Mesendoderm (in vitro differentiated cells): ENCODE measurements around the gene PCYT1A.
"Not testable (repeated sequence)": the region's sequence is repeated elsewhere in the genome, so short reads cannot be mapped to it uniquely, and the experiment has no call there.

Experiments
- DNase-seq: peaks from one replicate; pipeline ENCODE4 v3.0.0; 2013
- H2AK5ac ChIP-seq: 2 replicates; pipeline ENCODE4 v1.6.1; 2013; ENCODE audit warnings: low read length, inconsistent platforms
- H2BK120ac ChIP-seq: 2 replicates; pipeline ENCODE4 v1.6.1; 2013; ENCODE audit warnings: low read depth, mild to moderate bottlenecking, low read length, moderate library complexity, mixed read lengths
- H2BK15ac ChIP-seq: replicated peaks from 2 replicates; pipeline ENCODE4 v1.6.1; 2013; ENCODE audit warnings: low read depth, mild to moderate bottlenecking, moderate library complexity
- H2BK5ac ChIP-seq: 2 replicates; pipeline ENCODE4 v1.6.1; 2013; ENCODE audit warnings: low read length, inconsistent platforms
- H3K18ac ChIP-seq: 2 replicates; pipeline ENCODE4 v1.6.1; 2013; ENCODE audit warnings: mild to moderate bottlenecking, low read length, mixed read lengths
- H3K23ac ChIP-seq: one replicate; pipeline ENCODE4 v1.6.1; 2013; ENCODE audit warnings: low read length
- H3K27ac ChIP-seq: 2 replicates; pipeline ENCODE4 v1.5.1; 2013; ENCODE audit warnings: low read depth, mild to moderate bottlenecking, inconsistent platforms, low read length, moderate library complexity
- H3K27me3 ChIP-seq: 2 replicates; pipeline ENCODE4 v1.6.1; 2013; ENCODE audit warnings: low read length, control low read depth, mild to moderate bottlenecking, inconsistent platforms; ENCODE audit not compliant: insufficient read depth, poor library complexity
- H3K36me3 ChIP-seq: 2 replicates; pipeline ENCODE4 v1.6.1; 2013; ENCODE audit warnings: low read length, inconsistent platforms; ENCODE audit not compliant: control insufficient read depth, insufficient read depth
- H3K4ac ChIP-seq: one replicate; pipeline ENCODE4 v1.6.1; 2013; ENCODE audit warnings: low read depth, mild to moderate bottlenecking, low read length, moderate library complexity
- H3K4me1 ChIP-seq: 2 replicates; pipeline ENCODE4 v1.6.1; 2013; ENCODE audit warnings: low read depth, low read length, inconsistent platforms; ENCODE audit not compliant: control insufficient read depth
- H3K4me2 ChIP-seq: 2 replicates; pipeline ENCODE4 v1.6.1; 2013; ENCODE audit warnings: low read length
- H3K4me3 ChIP-seq: 2 replicates; pipeline ENCODE4 v1.5.1; 2013; ENCODE audit warnings: mild to moderate bottlenecking, low read length
- H3K56ac ChIP-seq: one replicate; pipeline ENCODE4 v1.6.1; 2013; ENCODE audit warnings: low read length
- H3K79me1 ChIP-seq: 2 replicates; pipeline ENCODE4 v1.6.1; 2013; ENCODE audit warnings: low read length, inconsistent platforms
- H3K79me2 ChIP-seq: 2 replicates; pipeline ENCODE4 v1.6.1; 2013; ENCODE audit warnings: mild to moderate bottlenecking, low read length; ENCODE audit not compliant: control insufficient read depth, insufficient read depth
- H3K9ac ChIP-seq: 2 replicates; pipeline ENCODE4 v1.6.1; 2013; ENCODE audit warnings: low read length, inconsistent platforms
- H4K5ac ChIP-seq: one replicate; pipeline ENCODE4 v1.6.1; 2013; ENCODE audit warnings: low read length
- H4K8ac ChIP-seq: one replicate; pipeline ENCODE4 v1.6.1; 2013; ENCODE audit warnings: low read depth, mild to moderate bottlenecking, control low read depth, low read length, moderate library complexity
- WGBS: extraction: QIAGEN DNeasy Blood & Tissue Kit; methylation state at CpG from one replicate; pipeline ENCODE4 v1.1.7; 2013; ENCODE audit warnings: low lambda C conversion rate, missing lambda C conversion rate; ENCODE audit not compliant: insufficient coverage; ENCODE audit errors: extremely low coverage; 5-methylcytosine and 5-hydroxymethylcytosine counted together

Gene PCYT1A

DNA sequence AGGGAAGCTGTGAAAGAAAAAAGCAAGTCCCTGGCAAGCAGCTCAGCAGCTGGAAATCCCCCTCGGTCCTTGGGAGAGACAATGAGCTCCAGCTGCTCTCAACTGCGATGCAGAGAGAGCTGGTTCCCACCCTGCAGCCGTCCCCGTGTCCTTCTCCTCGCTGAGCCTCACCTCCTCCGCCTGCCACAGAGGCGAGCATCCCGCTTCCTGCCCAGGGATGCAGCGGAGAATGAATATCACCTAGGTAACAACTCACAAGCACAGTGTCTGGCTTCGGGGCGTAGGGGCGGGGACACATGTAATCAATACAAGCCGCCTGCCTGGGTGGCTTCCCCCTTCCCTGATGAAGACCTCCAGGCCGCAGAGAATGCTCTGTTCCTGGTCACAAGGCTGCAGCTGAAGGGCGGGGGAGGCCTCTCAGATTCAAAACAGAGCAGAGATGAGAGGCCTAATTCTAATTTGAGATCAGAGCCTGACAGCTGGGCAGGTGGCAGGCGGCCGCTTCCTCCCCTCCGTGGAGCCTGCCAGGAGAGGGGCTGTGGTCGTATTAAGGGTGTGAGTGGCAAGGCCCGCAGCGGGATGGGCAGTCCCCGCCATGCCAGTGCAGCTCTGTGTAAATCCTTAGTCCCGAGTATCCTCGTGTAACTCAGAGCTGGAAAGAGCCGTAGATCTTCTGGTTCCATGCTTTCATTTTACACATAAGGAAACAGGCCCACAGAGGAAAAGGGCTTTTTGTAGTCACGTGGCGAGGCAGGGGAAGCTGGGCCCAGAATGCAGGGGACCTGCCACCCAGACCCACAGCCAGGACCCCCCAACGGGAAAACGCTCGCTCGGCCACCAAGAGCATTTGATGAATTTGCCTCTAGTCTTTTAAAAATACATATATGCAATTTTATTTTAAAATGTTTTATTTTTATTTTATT lies 100.6 kb downstream of the PCYT1A start:
- no CpG with 5 or more reads among the region's 31 CpGs for WGBS
- Histone ChIP-seq H4K8ac (no peak overlapping the region), H2BK120ac (no peak overlapping the region), H3K4ac (no peak overlapping the region), H3K9ac (no peak overlapping the region), H3K4me3 (no peak overlapping the region), H3K79me2 (no peaks in the 10 kb centered on the region), H3K27me3 (no peaks in the 10 kb centered on the region), H3K4me1 (no peaks in the 10 kb centered on the region), H3K4me2 (no peak overlapping the region), H3K56ac (no peak overlapping the region), H2BK5ac (no peak overlapping the region), H3K36me3 (no peaks in the 10 kb centered on the region), H2BK15ac (no peak overlapping the region), H2AK5ac (no peak overlapping the region), H3K18ac (no peak overlapping the region), H4K5ac (no peak overlapping the region), H3K23ac (no peak overlapping the region), H3K79me1 (no peaks in the 10 kb centered on the region), H3K27ac (no peak overlapping the region)
- DNase-seq = peak; percentile 73

DNA sequence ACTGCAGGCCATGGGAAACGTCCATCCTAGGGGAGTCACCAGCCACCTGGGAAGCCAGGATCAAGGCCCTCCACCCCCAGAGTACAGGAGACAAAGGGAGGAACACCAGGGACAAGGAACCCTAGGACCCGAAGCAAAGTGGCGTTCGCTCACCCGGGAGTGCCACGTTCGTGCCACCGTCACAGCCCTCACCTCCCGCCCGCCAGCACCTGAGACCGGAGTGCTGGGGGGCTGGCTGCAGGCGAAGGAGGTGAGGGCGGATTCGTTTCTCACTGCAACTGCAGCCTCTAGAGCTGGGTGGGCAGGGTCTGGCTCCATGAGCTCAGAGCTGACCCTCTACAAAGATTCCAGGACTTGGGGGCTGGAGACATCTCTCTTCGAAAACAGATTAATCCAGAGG lies 102.6 kb downstream of the PCYT1A start:
- H2BK120ac ChIP-seq = no peak overlapping the region
- H4K5ac ChIP-seq = no peak overlapping the region
- no peak overlapping the region for H3K4me3 ChIP-seq
- H3K79me1 ChIP-seq = no peaks in the 10 kb centered on the region
- no peak overlapping the region for H4K8ac ChIP-seq
- H3K56ac ChIP-seq = no peak overlapping the region
- no peak overlapping the region for H3K4ac ChIP-seq
- H3K23ac ChIP-seq = no peak overlapping the region
- no peak overlapping the region for H2AK5ac ChIP-seq
- H3K27ac ChIP-seq = no peak overlapping the region
- no peak for DNase-seq
- H3K18ac ChIP-seq = no peak overlapping the region
- no peaks in the 10 kb centered on the region for H3K36me3 ChIP-seq
- H3K4me2 ChIP-seq = no peak overlapping the region
- no peaks in the 10 kb centered on the region for H3K79me2 ChIP-seq
- no peaks in the 10 kb centered on the region for H3K27me3 ChIP-seq
- H2BK5ac ChIP-seq = no peak overlapping the region
- no CpG with 5 or more reads among the region's 15 CpGs for WGBS
- no peaks in the 10 kb centered on the region for H3K4me1 ChIP-seq
- no peak overlapping the region for H2BK15ac ChIP-seq
- no peak overlapping the region for H3K9ac ChIP-seq

DNA sequence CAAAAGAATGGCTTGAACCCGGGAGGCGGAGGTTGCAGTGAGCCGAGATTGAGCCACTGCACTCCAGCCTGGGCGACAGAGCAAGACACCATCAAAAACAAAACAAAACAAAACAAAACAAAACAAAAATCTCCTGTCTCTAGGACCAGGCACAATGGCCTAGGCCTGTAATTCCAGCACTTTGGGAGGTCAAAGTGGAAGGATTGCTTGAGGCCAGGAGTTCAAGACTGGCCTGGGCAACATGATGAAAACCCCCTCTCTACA lies 103.4 kb downstream of the PCYT1A start:
- not testable (repeated sequence) for H3K27ac ChIP-seq, H3K4ac ChIP-seq, DNase-seq, H3K4me2 ChIP-seq, H3K56ac ChIP-seq, H4K5ac ChIP-seq, H3K4me3 ChIP-seq, H3K9ac ChIP-seq, H2BK15ac ChIP-seq, H3K18ac ChIP-seq, H3K79me2 ChIP-seq, H3K79me1 ChIP-seq, H2BK5ac ChIP-seq, H3K36me3 ChIP-seq, H2AK5ac ChIP-seq, H2BK120ac ChIP-seq, H3K4me1 ChIP-seq, H4K8ac ChIP-seq, H3K27me3 ChIP-seq, H3K23ac ChIP-seq
- no CpG with 5 or more reads among the region's 4 CpGs for WGBS

DNA sequence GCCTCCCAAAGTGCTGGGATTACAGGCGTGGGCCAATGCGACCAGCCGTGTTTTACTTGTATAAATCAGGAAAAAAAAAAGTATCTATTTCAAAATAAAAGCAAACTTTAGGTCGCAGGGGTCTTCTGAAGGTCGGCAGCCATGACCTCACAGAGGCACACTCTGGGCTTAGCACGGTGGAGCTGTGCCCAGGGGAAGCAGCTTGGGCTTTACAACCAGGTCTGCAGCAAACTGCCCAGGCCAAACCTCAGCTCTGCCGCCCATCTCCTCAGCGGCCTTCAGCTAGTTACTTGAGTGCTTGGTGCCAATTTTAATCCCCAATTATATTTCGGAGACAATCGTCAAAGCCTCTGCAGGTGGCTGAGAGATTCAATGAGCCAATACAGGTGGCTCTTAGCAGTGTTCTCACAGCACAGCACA lies 106.4 kb downstream of the PCYT1A start:
- Histone ChIP-seq H3K79me2 (no peaks in the 10 kb centered on the region), H3K56ac (no peak overlapping the region), H4K8ac (no peak overlapping the region), H3K79me1 (no peaks in the 10 kb centered on the region), H3K9ac (no peak overlapping the region), H2AK5ac (no peak overlapping the region), H2BK15ac (no peak overlapping the region), H3K23ac (no peak overlapping the region), H3K4me1 (no peaks in the 10 kb centered on the region), H2BK120ac (no peak overlapping the region), H3K27ac (no peak overlapping the region), H3K4ac (no peak overlapping the region), H3K36me3 (no peaks in the 10 kb centered on the region), H4K5ac (no peak overlapping the region), H3K4me2 (no peak overlapping the region), H3K18ac (no peak overlapping the region), H3K4me3 (no peak overlapping the region), H2BK5ac (no peak overlapping the region), H3K27me3 (no peaks in the 10 kb centered on the region)
- WGBS = no CpG with 5 or more reads among the region's 10 CpGs
- DNase-seq = no peak

DNA sequence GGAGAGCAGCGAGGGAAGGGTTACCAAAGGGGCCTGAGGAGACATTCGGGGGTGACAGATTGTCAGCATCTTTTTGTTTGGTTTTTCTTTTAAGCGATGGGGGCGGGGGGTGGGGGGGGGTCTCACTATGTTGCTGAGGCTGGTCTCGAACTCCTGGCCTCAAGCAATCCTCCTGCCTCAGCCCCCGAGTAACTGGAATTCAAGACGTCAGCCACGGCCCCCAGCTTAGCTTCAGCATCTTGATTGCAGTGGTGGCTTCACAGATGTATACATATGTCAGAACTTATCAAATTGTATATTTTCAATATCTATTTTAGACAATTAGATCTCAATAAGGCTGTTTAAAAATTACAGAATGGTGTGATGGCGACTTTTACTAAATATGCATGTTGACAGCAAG lies 107.2 kb downstream of the PCYT1A start:
- H2BK120ac ChIP-seq = no peak overlapping the region
- H3K4ac ChIP-seq = no peak overlapping the region
- H2BK5ac ChIP-seq = no peak overlapping the region
- H3K27ac ChIP-seq = no peak overlapping the region
- WGBS = no CpG with 5 or more reads among the region's 9 CpGs
- DNase-seq = no peak
- no peak overlapping the region for H4K5ac ChIP-seq
- H3K4me3 ChIP-seq = no peak overlapping the region
- H3K56ac ChIP-seq = no peak overlapping the region
- H3K36me3 ChIP-seq = no peaks in the 10 kb centered on the region
- H3K79me2 ChIP-seq = no peaks in the 10 kb centered on the region
- no peak overlapping the region for H3K9ac ChIP-seq
- H3K4me2 ChIP-seq = no peak overlapping the region
- H2BK15ac ChIP-seq = no peak overlapping the region
- no peaks in the 10 kb centered on the region for H3K79me1 ChIP-seq
- no peaks in the 10 kb centered on the region for H3K4me1 ChIP-seq
- no peak overlapping the region for H2AK5ac ChIP-seq
- H3K23ac ChIP-seq = no peak overlapping the region
- H3K27me3 ChIP-seq = no peaks in the 10 kb centered on the region
- no peak overlapping the region for H4K8ac ChIP-seq
- no peak overlapping the region for H3K18ac ChIP-seq
